H1 (cell line): ENCODE data around the gene CCL4. TPM values are rescaled to one million over a fixed set of nuclear protein-coding genes. Genes with fewer than 3 reads are reported as not detected.

Experiments
- CTCF ChIA-PET: fragments of 300-600 bp; sonication (Branson Sonifier 250); formaldehyde crosslinking; loops from one replicate; lab custom pipeline; 2021; ENCODE audit not compliant: partially characterized antibody; lab: Charles Lee
- POLR2A ChIA-PET: fragments of 300-600 bp; sonication (Branson Sonifier 250); formaldehyde crosslinking; loops from one replicate; lab custom pipeline; 2021; ENCODE audit warnings: inconsistent platforms; ENCODE audit not compliant: partially characterized antibody; lab: Charles Lee
- DNase-seq, 2 experiments: peaks; one replicate each; pipeline versions ENCODE4 v3.0.0 to v3.0.0-alpha.2; 2010 to 2022; ENCODE audit warnings: low spot score in 2 of 2, low read depth in 1 of 2, mixed read lengths in 1 of 2
- FAIRE-seq: peaks from 2 replicates; lab custom pipeline; 2011; peaks lifted over from hg19 to GRCh38; lab: Jason Lieb, UNC
- H2AFZ ChIP-seq: 2 replicates; pipeline ENCODE4 v1.8.1; 2012; ENCODE audit warnings: low read length, inconsistent platforms
- H2AK5ac ChIP-seq: 2 replicates; pipeline ENCODE4 v1.6.1; 2013; ENCODE audit warnings: low read depth, low read length
- H2BK120ac ChIP-seq: replicated peaks from 2 replicates; pipeline ENCODE3; 2013; ENCODE audit warnings: low read depth, low read length, inconsistent platforms
- H2BK12ac ChIP-seq: 2 replicates; pipeline ENCODE4 v1.6.1; 2013; ENCODE audit warnings: low read depth, low read length
- H2BK15ac ChIP-seq: 2 replicates; pipeline ENCODE4 v1.6.1; 2013; ENCODE audit warnings: low read length
- H2BK20ac ChIP-seq: 2 replicates; pipeline ENCODE4 v1.6.1; 2013; ENCODE audit warnings: low read length
- H2BK5ac ChIP-seq: 2 replicates; pipeline ENCODE4 v1.6.1; 2013; ENCODE audit warnings: low read depth, low read length
- H3K14ac ChIP-seq: 2 replicates; pipeline ENCODE4 v1.6.1; 2013; ENCODE audit warnings: inconsistent platforms; ENCODE audit not compliant: insufficient read length
- H3K18ac ChIP-seq: 2 replicates; pipeline ENCODE4 v1.6.1; 2013; ENCODE audit warnings: low read length; ENCODE audit errors: extremely low read depth
- H3K23ac ChIP-seq: 2 replicates; pipeline ENCODE4 v1.6.1; 2013; ENCODE audit warnings: inconsistent platforms; ENCODE audit not compliant: insufficient read length
- H3K23me2 ChIP-seq: 2 replicates; pipeline ENCODE4 v1.6.1; 2013; ENCODE audit warnings: low read depth, low read length
- H3K27ac ChIP-seq: 2 replicates; pipeline ENCODE4 v1.6.1; 2011; ENCODE audit warnings: low read depth, low read length, inconsistent platforms
- H3K27me3 ChIP-seq, 4 experiments: replicated peaks in 1 of 4; 1 replicate in 1 of 4; 2 replicates in 3 of 4; pipeline versions ENCODE4 v1.6.1 to v1.8.1; 2011 to 2013; ENCODE audit warnings: low read length in 3 of 4, mild to moderate bottlenecking in 3 of 4, inconsistent platforms in 2 of 4, mixed read lengths in 2 of 4, moderate library complexity in 1 of 4; ENCODE audit not compliant: control insufficient read depth in 3 of 4, insufficient read depth in 3 of 4; ENCODE audit errors: extremely low read depth in 1 of 4
- H3K36me3 ChIP-seq, 4 experiments: 2 replicates each; pipeline versions ENCODE4 v1.6.1 to v1.8.1; 2011 to 2013; ENCODE audit warnings: mild to moderate bottlenecking in 4 of 4, low read length in 3 of 4, moderate library complexity in 2 of 4, control low read depth in 1 of 4, inconsistent platforms in 1 of 4; ENCODE audit not compliant: insufficient read depth in 4 of 4, control insufficient read depth in 2 of 4
- H3K4ac ChIP-seq: replicated peaks from 2 replicates; pipeline ENCODE3; 2013; ENCODE audit warnings: low read length, low read depth, mixed read lengths, inconsistent platforms; ENCODE audit not compliant: insufficient read length
- H3K4me1 ChIP-seq, 4 experiments: replicated peaks in 1 of 4; 1 replicate in 1 of 4; 2 replicates in 3 of 4; pipeline versions ENCODE4 v1.6.1 to v1.8.1; 2011 to 2013; ENCODE audit warnings: low read length in 3 of 4, inconsistent platforms in 2 of 4, mixed read lengths in 1 of 4; ENCODE audit not compliant: insufficient read depth in 4 of 4, control insufficient read depth in 3 of 4
- H3K4me2 ChIP-seq, 2 experiments: 2 replicates each; pipeline versions ENCODE4 v1.6.1 to v1.8.1; 2011 to 2013; ENCODE audit warnings: low read depth in 2 of 2, low read length in 2 of 2, control low read depth in 1 of 2, inconsistent platforms in 1 of 2, mild to moderate bottlenecking in 1 of 2; ENCODE audit not compliant: insufficient read depth in 1 of 2
- H3K4me3 ChIP-seq, 4 experiments: fragments of 200-600, 300-600 bp in 1 of 4; sonication (generic), shearing (Covaris generic), sonication (Bioruptor Twin) in 1 of 4; 2 replicates each; pipeline versions ENCODE4 v1.5.1 to v1.8.1; 2011 to 2016; ENCODE audit warnings: low read length in 4 of 4, low read depth in 3 of 4, control low read depth in 2 of 4, inconsistent platforms in 2 of 4, mild to moderate bottlenecking in 2 of 4, mixed read lengths in 1 of 4, moderate library complexity in 1 of 4; ENCODE audit not compliant: insufficient read depth in 2 of 4; ENCODE audit errors: extremely low read depth in 1 of 4
- H3K56ac ChIP-seq: replicated peaks from 2 replicates; pipeline ENCODE3; 2013; ENCODE audit warnings: low read depth, mild to moderate bottlenecking, mixed read lengths, low read length, inconsistent platforms; ENCODE audit not compliant: insufficient read length
- H3K79me1 ChIP-seq: 2 replicates; pipeline ENCODE4 v1.6.1; 2013; ENCODE audit warnings: low read depth, low read length, control low read depth
- H3K79me2 ChIP-seq, 2 experiments: 2 replicates each; pipeline versions ENCODE4 v1.6.1 to v1.8.1; 2012 to 2013; ENCODE audit warnings: low read length in 2 of 2, mild to moderate bottlenecking in 2 of 2, inconsistent platforms in 1 of 2; ENCODE audit not compliant: insufficient read depth in 2 of 2, control insufficient read depth in 1 of 2
- H3K9ac ChIP-seq, 4 experiments: replicated peaks in 1 of 4; 1 replicate in 1 of 4; 2 replicates in 3 of 4; pipeline versions ENCODE4 v1.6.1 to v1.8.1; 2011 to 2013; ENCODE audit warnings: low read depth in 3 of 4, low read length in 3 of 4, control low read depth in 2 of 4, mild to moderate bottlenecking in 2 of 4, moderate library complexity in 2 of 4, inconsistent platforms in 1 of 4; ENCODE audit errors: extremely low read depth in 1 of 4
- H3K9me3 ChIP-seq, 2 experiments: 2 replicates each; pipeline versions ENCODE4 v1.6.1 to v1.8.1; 2012 to 2013; ENCODE audit warnings: mild to moderate bottlenecking in 2 of 2, moderate library complexity in 2 of 2, control low read depth in 1 of 2, inconsistent platforms in 1 of 2, low read depth in 1 of 2, low read length in 1 of 2, mixed read lengths in 1 of 2; ENCODE audit not compliant: insufficient read depth in 2 of 2
- H4K20me1 ChIP-seq, 2 experiments: replicated peaks in 1 of 2; 2 replicates each; pipeline versions ENCODE3 to v1.8.1; 2011 to 2013; ENCODE audit warnings: inconsistent platforms in 2 of 2, low read length in 2 of 2, mild to moderate bottlenecking in 1 of 2; ENCODE audit not compliant: insufficient read depth in 2 of 2, control insufficient read depth in 1 of 2
- H4K5ac ChIP-seq: 2 replicates; pipeline ENCODE4 v1.6.1; 2013; ENCODE audit warnings: low read length, low read depth, mixed read lengths, inconsistent platforms; ENCODE audit not compliant: insufficient read length
- H4K8ac ChIP-seq: 2 replicates; pipeline ENCODE4 v1.8.0; 2013; ENCODE audit warnings: mild to moderate bottlenecking, moderate library complexity, low read length, inconsistent platforms; ENCODE audit not compliant: insufficient read depth; ENCODE audit errors: extremely low read depth
- H4K91ac ChIP-seq: replicated peaks from 2 replicates; pipeline ENCODE3; 2013; ENCODE audit warnings: low read length, mixed read lengths, inconsistent platforms; ENCODE audit not compliant: insufficient read length
- BCL11A ChIP-seq, 2 experiments: IDR thresholded peaks; one replicate each; pipeline ENCODE4 v1.6.1; 2011; ENCODE audit warnings: low read depth in 2 of 2, low read length in 2 of 2, mild to moderate bottlenecking in 2 of 2
- CBX8 ChIP-seq: fragments of 300-800, 300-1000 bp; sonication (generic); IDR thresholded peaks from 2 replicates; pipeline ENCODE4 v1.7.1; 2016; ENCODE audit warnings: low read depth, low read length, borderline replicate concordance
- CTBP2 ChIP-seq: IDR thresholded peaks from 2 replicates; pipeline ENCODE4 v1.7.0; 2011; ENCODE audit warnings: borderline replicate concordance, mild to moderate bottlenecking, moderate library complexity, mixed read lengths, low read length; ENCODE audit not compliant: insufficient read depth, insufficient read length
- JUN ChIP-seq: IDR thresholded peaks from 2 replicates; pipeline ENCODE4 v1.6.1; 2011; ENCODE audit warnings: low read depth, mild to moderate bottlenecking, improper control_type of control experiment, low read length
- POLR2A ChIP-seq, 2 experiments: IDR thresholded peaks; 1 replicate in 1 of 2; 2 replicates in 1 of 2; pipeline ENCODE4 v1.6.1; 2011; ENCODE audit warnings: low read depth in 2 of 2, low read length in 2 of 2, mild to moderate bottlenecking in 2 of 2; ENCODE audit errors: control extremely low read depth in 1 of 2
- POU5F1 ChIP-seq: IDR thresholded peaks from 2 replicates; pipeline ENCODE4 v1.6.1; 2011; ENCODE audit warnings: low read depth, mild to moderate bottlenecking, low read length, moderate library complexity
- RNF2 ChIP-seq: fragments of 200-900, 300-1000 bp; sonication (generic); IDR thresholded peaks from 2 replicates; pipeline ENCODE4 v1.7.1; 2016; ENCODE audit warnings: borderline replicate concordance, low read depth, mild to moderate bottlenecking, antibody characterized with exemption, low read length; ENCODE audit not compliant: poor library complexity, severe bottlenecking; ENCODE audit errors: missing control alignments
- SAP30 ChIP-seq: fragments of 300-600 bp; sonication (generic); IDR thresholded peaks from 2 replicates; pipeline ENCODE4 v1.7.1; 2012; ENCODE audit warnings: low read length, moderate library complexity, mild to moderate bottlenecking, inconsistent platforms; ENCODE audit not compliant: insufficient read depth, insufficient replicate concordance
- WGBS, 2 experiments: shearing (Covaris generic) in 1 of 2; methylation state at CpG; one replicate each; pipeline versions ENCODE4 v1.1.6 to v1.1.7; 2013 to 2015; ENCODE audit warnings: low lambda C conversion rate in 2 of 2, mixed read lengths in 2 of 2, inconsistent platforms in 1 of 2, low coverage in 1 of 2, missing lambda C conversion rate in 1 of 2; ENCODE audit not compliant: insufficient replicate concordance in 2 of 2, insufficient coverage in 1 of 2, insufficient read length in 1 of 2; ENCODE audit errors: extremely low coverage in 1 of 2, missing lambda C conversion rate in 1 of 2; 5-methylcytosine and 5-hydroxymethylcytosine counted together
- polyA plus RNA-seq, 7 experiments: library from polyadenylated mRNA; depleted of rRNA in 3 of 7; stranded (reverse) in 5 of 7; unstranded in 2 of 7; fragments of >200 nt in 5 of 7; fragments of 200-250 nt in 2 of 7; gene quantifications; 1 replicate in 5 of 7; 2 replicates in 1 of 7; 4 replicates in 1 of 7; pipeline versions ENCODE4 v1.2.1 to v1.2.3, GENCODE V29; 2011 to 2013; ENCODE audit warnings: missing spikeins in 2 of 7, mixed read lengths in 2 of 7
- total RNA-seq: library from RNA; stranded (reverse); fragmentation: NEBNext Ultra II Directional; extraction: Animal tissue kit (Norgen Biotek cat#: 25700); gene quantifications from 2 replicates; pipeline ENCODE4 v1.2.1, GENCODE V29; 2021

CCL4 gene
- total and polyA plus RNA-seq, 2 of the 8 experiments (the other 6 are each of a cell fraction or from before 2014, with no cell fraction given): not detected

DNA sequence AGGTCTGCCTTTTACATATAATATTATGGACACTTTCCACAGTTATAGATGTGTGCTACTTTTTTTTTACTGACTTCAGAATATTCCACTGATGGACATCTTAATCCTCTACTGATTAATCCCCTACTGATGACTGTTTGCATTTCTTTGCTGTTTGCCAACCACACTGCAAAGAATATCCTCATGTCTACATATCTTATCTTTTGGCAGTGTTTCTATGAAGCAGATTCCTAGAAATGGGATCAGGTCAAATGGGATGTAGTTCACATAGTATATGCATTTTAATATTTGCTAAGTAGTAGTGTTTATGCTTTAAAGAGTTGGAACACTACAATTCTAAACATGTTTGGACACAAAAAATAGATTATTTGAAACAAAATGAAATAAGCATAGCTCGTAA is 16.8 kb upstream of the CCL4 start:
- no peak for FAIRE-seq
- CTCF ChIA-PET: interaction anchor here (1.1 to 1.3 kb wide), 2 partner anchors 11 to 14 kb away, joined by 4 to 5 read pairs; no protein-coding TSS in a partner anchor

More for the DNA sequence above, 16.8 kb upstream of the CCL4 start:
- Histone ChIP-seq H4K5ac (no peak overlapping the region), H2BK12ac (no peak overlapping the region), H3K4ac (no peak overlapping the region), H3K23ac (no peak overlapping the region), H3K23me2 (no peaks in the 10 kb centered on the region), H2AK5ac (no peak overlapping the region), H4K20me1 (no peaks in the 10 kb centered on the region), H3K79me2 (no peaks in the 10 kb centered on the region), H4K91ac (no peak overlapping the region), H2BK120ac (no peak overlapping the region), H2AFZ (no peak overlapping the region), H3K9ac (no peak overlapping the region), H3K4me1 (no peaks in the 10 kb centered on the region), H3K56ac (no peak overlapping the region), H2BK15ac (no peak overlapping the region), H3K79me1 (no peaks in the 10 kb centered on the region), H3K14ac (no peak overlapping the region), H2BK5ac (no peak overlapping the region), H3K27ac (no peak overlapping the region), H3K9me3 (no peaks in the 10 kb centered on the region), H3K27me3 (no peaks in the 10 kb centered on the region), H3K18ac (no peak overlapping the region), H2BK20ac (no peak overlapping the region), H3K36me3 (no peaks in the 10 kb centered on the region), H4K8ac (no peak overlapping the region), H3K4me2 (no peak overlapping the region), H3K4me3 (no peak overlapping the region)
- TF ChIP-seq SAP30 (no peak), JUN (no peak), RNF2 (no peak), POLR2A (IDR thresholded peaks at IDR 0.05; ENCODE audit: control extremely low read depth in 1 of 2, low read depth in 2 of 2, low read length in 2 of 2) (no peak), CTBP2 (no peak), POU5F1 (no peak), CBX8 (no peak), BCL11A (IDR thresholded peaks at IDR 0.05; ENCODE audit: low read depth in 2 of 2, low read length in 2 of 2) (no peak)
- POLR2A ChIA-PET: no interaction called here
- 91% methylated on average over 1 of the region's 1 CpG; no CpG with 5 or more reads in 1 of the 2 experiments for WGBS, 2 experiments
- no peak for DNase-seq
